Esophagus muscularis mucosa (tissue), 4 donors: ENCODE measurements around the gene NTN5. TPM values are rescaled to one million over a fixed set of nuclear protein-coding genes. Genes with fewer than 3 reads are reported as not detected.

ENCODE experiments used
- DNase-seq: peaks from one replicate; pipeline ENCODE4 v3.0.0-alpha.2; 2017; ENCODE audit errors: extremely low spot score
- H3K27ac ChIP-seq, 4 donors: fragments of 200-600 bp; sonication (generic); replicated peaks in 1 of 4; 1 replicate in 3 of 4; 2 replicates in 1 of 4; pipeline ENCODE4 v1.5.1; 2016 to 2019; ENCODE audit warnings: mild to moderate bottlenecking in 1 of 4
- H3K27me3 ChIP-seq, 4 donors: fragments of 200-600 bp; sonication (generic); one replicate each; pipeline versions ENCODE4 v1.5.1 to v1.6.0; 2016 to 2019
- H3K36me3 ChIP-seq, 4 donors: fragments of 200-600 bp; sonication (generic); one replicate each; pipeline ENCODE4 v1.5.1; 2016 to 2019
- H3K4me1 ChIP-seq, 4 donors: fragments of 200-600 bp; sonication (generic); one replicate each; pipeline ENCODE4 v1.5.1; 2016 to 2019
- H3K4me3 ChIP-seq, 4 donors: fragments of 200-600 bp; sonication (generic); 1 replicate in 2 of 4; 2 replicates in 2 of 4; pipeline ENCODE4 v1.5.1; 2016 to 2019; ENCODE audit warnings: mild to moderate bottlenecking in 4 of 4, moderate library complexity in 1 of 4
- H3K9me3 ChIP-seq, 4 donors: fragments of 200-600 bp; sonication (generic); 1 replicate in 3 of 4; 2 replicates in 1 of 4; pipeline ENCODE4 v1.5.1; 2016 to 2019
- EP300 ChIP-seq: sonication (generic); formaldehyde crosslinking; IDR thresholded peaks from one replicate; pipeline ENCODE4 v1.6.1; 2017; ENCODE audit warnings: antibody characterized with exemption
- POLR2A ChIP-seq: fragments of 450-650 bp; IDR thresholded peaks from one replicate; pipeline ENCODE4 v1.6.1; 2017; ENCODE audit warnings: antibody characterized with exemption, moderate library complexity, mild to moderate bottlenecking, low read depth
- POLR2AphosphoS5 ChIP-seq, 2 donors: sonication (generic); formaldehyde crosslinking; IDR thresholded peaks; one replicate each; pipeline ENCODE4 v1.6.1; 2017; ENCODE audit warnings: antibody characterized with exemption in 2 of 2
- WGBS: methylation state at CpG from one replicate; pipeline ENCODE4 v1.1.5; 2018; 5-methylcytosine and 5-hydroxymethylcytosine counted together
- intact Hi-C: fragments of 100-400 bp; cut with DNase I; formaldehyde crosslinking; loops from one replicate; pipeline ENCODE4 v1.15.1; 2023
- total RNA-seq, 4 donors: library from RNA; depleted of rRNA; stranded (reverse); fragments of >200 nt; gene quantifications; one replicate each; pipeline versions ENCODE4 v1.1.0 to v1.2.1, GENCODE V29; 2016
- TF ChIP-seq, protein P1 (sequence below), 3 experiments: fragments of 200-600 bp in 2 of 3; fragments of 450-650 bp in 1 of 3; sonication (generic) in 2 of 3; IDR thresholded peaks; one replicate each; pipeline ENCODE4 v1.5.1; 2017 to 2019; ENCODE audit warnings: antibody characterized with exemption in 3 of 3, mild to moderate bottlenecking in 2 of 3, moderate library complexity in 1 of 3

The NTN5 gene
- total RNA-seq, 4 donors from 2014 or later: under 0.01 to 0.34 (median 0.17) TPM; not detected in 1

GRCh38 chr19:48627201-48627864, 45.5 kb downstream of the NTN5 start:
- Histone ChIP-seq H3K4me1 (peaks cover 43 to 71% (median 67%) of the 10 kb centered on the region in 4 donors), H3K36me3 (peaks cover 0 to 54% (median 13%) of the 10 kb centered on the region in 4 donors), H3K4me3 (no peak overlapping the region), H3K9me3 (no peaks in the 10 kb centered on the region), H3K27ac (peak overlapping the region in 2 of 4 donors; percentile 27 to 97), H3K27me3 (no peaks in the 10 kb centered on the region)
- 85% methylated on average over 6 of the region's 6 CpGs for WGBS
- TF ChIP-seq POLR2AphosphoS5 (IDR thresholded peaks at IDR 0.05): no peak
- TF ChIP-seq, protein P1, sequence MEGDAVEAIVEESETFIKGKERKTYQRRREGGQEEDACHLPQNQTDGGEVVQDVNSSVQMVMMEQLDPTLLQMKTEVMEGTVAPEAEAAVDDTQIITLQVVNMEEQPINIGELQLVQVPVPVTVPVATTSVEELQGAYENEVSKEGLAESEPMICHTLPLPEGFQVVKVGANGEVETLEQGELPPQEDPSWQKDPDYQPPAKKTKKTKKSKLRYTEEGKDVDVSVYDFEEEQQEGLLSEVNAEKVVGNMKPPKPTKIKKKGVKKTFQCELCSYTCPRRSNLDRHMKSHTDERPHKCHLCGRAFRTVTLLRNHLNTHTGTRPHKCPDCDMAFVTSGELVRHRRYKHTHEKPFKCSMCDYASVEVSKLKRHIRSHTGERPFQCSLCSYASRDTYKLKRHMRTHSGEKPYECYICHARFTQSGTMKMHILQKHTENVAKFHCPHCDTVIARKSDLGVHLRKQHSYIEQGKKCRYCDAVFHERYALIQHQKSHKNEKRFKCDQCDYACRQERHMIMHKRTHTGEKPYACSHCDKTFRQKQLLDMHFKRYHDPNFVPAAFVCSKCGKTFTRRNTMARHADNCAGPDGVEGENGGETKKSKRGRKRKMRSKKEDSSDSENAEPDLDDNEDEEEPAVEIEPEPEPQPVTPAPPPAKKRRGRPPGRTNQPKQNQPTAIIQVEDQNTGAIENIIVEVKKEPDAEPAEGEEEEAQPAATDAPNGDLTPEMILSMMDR (IDR thresholded peaks at IDR 0.05): no peak
- DNase-seq: no peak
- intact Hi-C loops: no loop called here

- H3K9me3 ChIP-seq: no peaks in the 10 kb centered on the region
- no peak for DNase-seq
- 94% methylated on average over 17 of the region's 30 CpGs for WGBS
- intact Hi-C loops: no loop called here
- no peaks in the 10 kb centered on the region for H3K27me3 ChIP-seq
- peak overlapping the region in 2 of 4 donors; percentile 77 to 80 for H3K27ac ChIP-seq
- H3K4me3 ChIP-seq: no peak overlapping the region
- TF ChIP-seq POLR2A (no peak), EP300 (no peak), POLR2AphosphoS5 (IDR thresholded peaks at IDR 0.05) (no peak)
- TF ChIP-seq, protein P1 (IDR thresholded peaks at IDR 0.05): no peak
- H3K4me1 ChIP-seq: peaks cover 38 to 69% (median 62%) of the 10 kb centered on the region in 4 donors
- peaks cover 0 to 51% (median 22%) of the 10 kb centered on the region in 4 donors for H3K36me3 ChIP-seq
Observed at GRCh38 chr19:48625891-48626327, 46.9 kb downstream of the NTN5 start.

DNA sequence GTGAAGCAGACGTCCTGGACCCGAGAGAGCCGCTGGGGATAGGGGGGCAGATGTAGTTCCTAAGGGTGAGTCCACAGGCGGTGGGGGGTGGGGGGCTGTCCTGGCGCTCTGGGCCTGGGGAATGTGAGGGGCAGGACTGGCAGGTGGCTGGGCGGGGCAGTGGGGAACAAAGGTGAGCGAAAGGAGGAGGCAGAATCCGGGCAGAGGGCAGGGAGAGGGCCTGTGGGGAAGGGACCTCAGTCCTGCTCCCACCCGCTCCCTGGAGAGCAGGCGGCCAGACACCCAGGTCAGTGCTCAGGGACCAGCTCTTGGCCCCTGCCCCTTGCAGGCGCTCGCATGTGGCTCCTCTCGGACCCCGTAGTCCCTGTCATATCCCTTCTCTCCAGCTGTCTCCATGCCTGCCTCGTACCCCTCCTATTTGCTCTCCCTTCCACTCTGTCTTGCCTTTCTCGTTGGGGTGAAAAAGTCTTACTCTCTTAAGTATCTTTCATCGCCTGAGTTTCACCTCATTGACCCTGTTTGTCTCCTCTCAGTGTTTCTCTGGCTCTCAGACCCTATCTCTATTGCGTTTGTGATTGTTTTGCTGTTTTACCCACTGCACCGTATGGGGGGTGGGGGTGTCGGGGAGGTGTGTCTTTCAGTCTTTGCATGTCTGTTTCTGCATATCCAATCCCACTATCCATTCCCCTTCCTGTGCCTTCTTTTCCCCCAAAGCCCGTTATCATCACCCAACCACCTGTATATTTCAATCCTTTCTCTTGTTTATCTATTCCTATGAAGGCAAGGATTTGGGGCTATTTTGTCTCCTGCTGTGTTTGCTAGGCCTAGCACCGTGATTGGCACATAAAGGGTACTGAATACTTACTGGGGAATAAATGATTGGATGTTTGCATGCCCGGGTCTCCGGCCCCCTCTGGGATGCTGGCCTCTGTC, 47.8 kb downstream of the NTN5 start:
- Histone ChIP-seq H3K4me1 (peaks cover 32 to 68% (median 59%) of the 10 kb centered on the region in 4 donors), H3K9me3 (no peaks in the 10 kb centered on the region)

DNA sequence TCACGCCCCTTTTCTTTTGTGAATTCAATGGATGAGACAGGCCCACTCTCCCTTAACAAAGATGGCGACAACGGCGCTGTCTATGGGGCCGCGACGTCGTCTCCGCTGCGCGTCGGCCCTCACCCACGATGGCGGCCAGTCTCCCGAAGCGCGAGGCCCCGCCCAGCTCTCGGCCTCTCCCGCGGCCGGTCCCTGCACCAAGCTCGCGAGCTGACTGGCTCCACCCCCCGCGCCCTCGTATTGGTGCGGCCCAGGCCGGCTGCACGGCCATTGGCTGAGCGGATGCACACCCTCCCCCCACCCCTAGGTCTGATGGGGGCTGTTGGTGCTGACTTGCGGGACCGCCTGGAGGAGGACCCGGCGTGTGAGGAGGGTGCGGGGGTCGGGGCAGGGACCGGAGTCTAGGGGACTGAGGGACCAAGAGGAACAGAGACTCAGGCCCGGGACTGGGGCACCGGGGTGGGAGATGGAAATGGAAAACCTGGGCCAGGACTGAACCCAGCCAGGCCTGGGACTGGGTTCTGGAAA, 48.7 kb downstream of the NTN5 start:
- DNase-seq: peak; percentile 99
- Histone ChIP-seq H3K4me1 (peaks cover 31 to 65% (median 56%) of the 10 kb centered on the region in 4 donors), H3K36me3 (peaks cover 0 to 39% (median 23%) of the 10 kb centered on the region in 4 donors), H3K9me3 (no peaks in the 10 kb centered on the region), H3K4me3 (peak overlapping the region; percentile 54 to 69 (median 57)), H3K27me3 (no peaks in the 10 kb centered on the region), H3K27ac (peak overlapping the region; percentile 77 to 95 (median 84))
- 1% methylated on average over 24 of the region's 40 CpGs for WGBS
- peak in 1 of 2 donors; percentile 86 for TF ChIP-seq POLR2AphosphoS5 (IDR thresholded peaks at IDR 0.05)
- TF ChIP-seq, protein P1 (IDR thresholded peaks at IDR 0.05): no peak
- intact Hi-C loops: no loop called here

More for the DNA sequence above, 47.8 kb downstream of the NTN5 start:
- peak overlapping the region; percentile 54 to 69 (median 57) for H3K4me3 ChIP-seq
- no peaks in the 10 kb centered on the region for H3K27me3 ChIP-seq
- H3K36me3 ChIP-seq: peaks cover 0 to 48% (median 23%) of the 10 kb centered on the region in 4 donors
- peak overlapping the region; percentile 77 to 95 (median 84) for H3K27ac ChIP-seq
- DNase-seq: no peak
- WGBS: 59% methylated on average over 23 of the region's 24 CpGs
- TF ChIP-seq, protein P1 (IDR thresholded peaks at IDR 0.05): no peak
- TF ChIP-seq POLR2AphosphoS5 (IDR thresholded peaks at IDR 0.05): no peak
- no peak for TF ChIP-seq POLR2A
- no peak for TF ChIP-seq EP300
- intact Hi-C loops: no loop called here
